SK-N-SH (cell line): Measurements from ENCODE around the gene CFHR2.

Experiments
- GABPA ChIP-seq: IDR thresholded peaks from 2 replicates; pipeline ENCODE4 v1.4.0; 2012; ENCODE audit warnings: low read depth, mild to moderate bottlenecking
- MXI1 ChIP-seq: IDR thresholded peaks from 2 replicates; pipeline ENCODE4 v1.6.1; 2012; ENCODE audit warnings: mild to moderate bottlenecking, low read depth, low read length, improper control_type of control experiment
- NRF1 ChIP-seq: IDR thresholded peaks from 2 replicates; pipeline ENCODE4 v1.6.1; 2012; ENCODE audit warnings: low read depth, mild to moderate bottlenecking, low read length
- POLR2AphosphoS5 ChIP-seq: IDR thresholded peaks from 2 replicates; pipeline ENCODE4 v1.6.1; 2012; ENCODE audit warnings: low read depth, low read length
- RAD21 ChIP-seq: IDR thresholded peaks from 2 replicates; pipeline ENCODE4 v1.6.1; 2012; ENCODE audit warnings: mild to moderate bottlenecking, low read length
- RCOR1 ChIP-seq: fragments of 150-350 bp; IDR thresholded peaks from 2 replicates; pipeline ENCODE4 v1.6.1; 2017; ENCODE audit warnings: antibody characterized with exemption, low read length
- RFX5 ChIP-seq: IDR thresholded peaks from 2 replicates; pipeline ENCODE4 v1.6.1; 2012; ENCODE audit warnings: mild to moderate bottlenecking, improper control_type of control experiment, low read length
- TEAD4 ChIP-seq: IDR thresholded peaks from 2 replicates; pipeline ENCODE4 v1.4.0; 2012; ENCODE audit warnings: mild to moderate bottlenecking, borderline replicate concordance; ENCODE audit not compliant: insufficient read depth
- TF ChIP-seq, protein P1 (sequence below): fragments of 200-600 bp; sonication (generic); IDR thresholded peaks from 2 replicates; pipeline ENCODE4 v1.6.1; 2017; ENCODE audit warnings: antibody characterized with exemption, mild to moderate bottlenecking, moderate library complexity

DNA sequence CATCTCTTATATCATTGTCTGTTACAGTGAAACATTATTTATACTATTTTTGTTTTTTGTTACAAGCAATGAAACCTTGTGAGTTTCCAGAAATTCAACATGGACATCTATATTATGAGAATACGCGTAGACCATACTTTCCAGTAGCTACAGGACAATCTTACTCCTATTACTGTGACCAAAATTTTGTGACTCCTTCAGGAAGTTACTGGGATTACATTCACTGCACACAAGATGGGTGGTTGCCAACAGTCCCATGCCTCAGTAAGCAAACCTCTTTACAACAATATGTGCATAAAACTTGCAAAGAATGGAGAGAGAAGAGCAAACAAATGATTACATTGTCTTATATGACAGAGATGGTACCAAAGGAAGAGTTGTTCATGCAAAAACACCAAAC lies 33.3 kb upstream of the CFHR2 start:
- TF ChIP-seq, protein P1, sequence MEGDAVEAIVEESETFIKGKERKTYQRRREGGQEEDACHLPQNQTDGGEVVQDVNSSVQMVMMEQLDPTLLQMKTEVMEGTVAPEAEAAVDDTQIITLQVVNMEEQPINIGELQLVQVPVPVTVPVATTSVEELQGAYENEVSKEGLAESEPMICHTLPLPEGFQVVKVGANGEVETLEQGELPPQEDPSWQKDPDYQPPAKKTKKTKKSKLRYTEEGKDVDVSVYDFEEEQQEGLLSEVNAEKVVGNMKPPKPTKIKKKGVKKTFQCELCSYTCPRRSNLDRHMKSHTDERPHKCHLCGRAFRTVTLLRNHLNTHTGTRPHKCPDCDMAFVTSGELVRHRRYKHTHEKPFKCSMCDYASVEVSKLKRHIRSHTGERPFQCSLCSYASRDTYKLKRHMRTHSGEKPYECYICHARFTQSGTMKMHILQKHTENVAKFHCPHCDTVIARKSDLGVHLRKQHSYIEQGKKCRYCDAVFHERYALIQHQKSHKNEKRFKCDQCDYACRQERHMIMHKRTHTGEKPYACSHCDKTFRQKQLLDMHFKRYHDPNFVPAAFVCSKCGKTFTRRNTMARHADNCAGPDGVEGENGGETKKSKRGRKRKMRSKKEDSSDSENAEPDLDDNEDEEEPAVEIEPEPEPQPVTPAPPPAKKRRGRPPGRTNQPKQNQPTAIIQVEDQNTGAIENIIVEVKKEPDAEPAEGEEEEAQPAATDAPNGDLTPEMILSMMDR = no peak
- no peak for TF ChIP-seq RAD21
- TF ChIP-seq NRF1 = no peak
- TF ChIP-seq RCOR1 = no peak
- TF ChIP-seq GABPA = no peak
- no peak for TF ChIP-seq TEAD4
- TF ChIP-seq RFX5 = no peak
- no peak for TF ChIP-seq MXI1
- no peak for TF ChIP-seq POLR2AphosphoS5
